Thoracic aorta (tissue), 2 donors: ENCODE results near the gene COMMD7. TPM values are rescaled to one million over a fixed set of nuclear protein-coding genes. Genes with fewer than 3 reads are reported as not detected.
"Not testable (repeated sequence)": the region's sequence is repeated elsewhere in the genome, so short reads cannot be mapped to it uniquely, and the experiment has no call there.

Experiments used
- ATAC-seq: fragments of 150-250 bp; one replicate; pipeline ENCODE4 v1.8.0; 2017; ENCODE audit warnings: low read depth; ENCODE audit not compliant: insufficient number of reproducible peaks, low FRiP score
- DNase-seq: peaks from one replicate; pipeline ENCODE4 v3.0.0-alpha.2; 2020; ENCODE audit warnings: low spot score
- H3K27ac ChIP-seq, 2 donors: fragments of 200-600 bp; sonication (generic); 1 replicate in 1 of 2; 2 replicates in 1 of 2; pipeline ENCODE4 v1.5.1; 2016; ENCODE audit warnings: mild to moderate bottlenecking in 2 of 2, moderate library complexity in 2 of 2
- H3K27me3 ChIP-seq: fragments of 200-600 bp; sonication (generic); replicated peaks from 2 replicates; pipeline ENCODE4 v1.6.0; 2016; ENCODE audit warnings: mild to moderate bottlenecking; ENCODE audit not compliant: insufficient read depth
- H3K36me3 ChIP-seq: fragments of 200-600 bp; sonication (generic); one replicate; pipeline ENCODE4 v1.5.1; 2016
- H3K4me1 ChIP-seq, 2 donors: fragments of 200-600 bp; sonication (generic); 1 replicate in 1 of 2; 2 replicates in 1 of 2; pipeline versions ENCODE4 v1.5.1 to v1.6.0; 2016; ENCODE audit warnings: low read depth in 2 of 2, mild to moderate bottlenecking in 1 of 2; ENCODE audit not compliant: control insufficient read depth in 1 of 2
- H3K4me3 ChIP-seq: fragments of 200-600 bp; sonication (generic); 2 replicates; pipeline ENCODE4 v1.5.1; 2016; ENCODE audit warnings: mild to moderate bottlenecking
- H3K9me3 ChIP-seq: fragments of 200-600 bp; sonication (generic); 2 replicates; pipeline ENCODE4 v1.5.1; 2016
- total RNA-seq, 2 donors: library from RNA; depleted of rRNA; stranded (reverse); fragments of >200 nt; gene quantifications; one replicate each; pipeline versions ENCODE4 v1.1.0 to v1.2.3, GENCODE V29; 2016
- TF ChIP-seq, protein P1 (sequence below): fragments of 200-600 bp; sonication (generic); IDR thresholded peaks from one replicate; pipeline ENCODE4 v1.5.1; 2019; ENCODE audit warnings: antibody characterized with exemption

The COMMD7 gene
- total RNA-seq, 2 donors from 2014 or later: 15.7 to 24.6 TPM

GRCh38 chr20:32737371-32738223 is 5.7 kb downstream of the COMMD7 start:
- TF ChIP-seq, protein P1, sequence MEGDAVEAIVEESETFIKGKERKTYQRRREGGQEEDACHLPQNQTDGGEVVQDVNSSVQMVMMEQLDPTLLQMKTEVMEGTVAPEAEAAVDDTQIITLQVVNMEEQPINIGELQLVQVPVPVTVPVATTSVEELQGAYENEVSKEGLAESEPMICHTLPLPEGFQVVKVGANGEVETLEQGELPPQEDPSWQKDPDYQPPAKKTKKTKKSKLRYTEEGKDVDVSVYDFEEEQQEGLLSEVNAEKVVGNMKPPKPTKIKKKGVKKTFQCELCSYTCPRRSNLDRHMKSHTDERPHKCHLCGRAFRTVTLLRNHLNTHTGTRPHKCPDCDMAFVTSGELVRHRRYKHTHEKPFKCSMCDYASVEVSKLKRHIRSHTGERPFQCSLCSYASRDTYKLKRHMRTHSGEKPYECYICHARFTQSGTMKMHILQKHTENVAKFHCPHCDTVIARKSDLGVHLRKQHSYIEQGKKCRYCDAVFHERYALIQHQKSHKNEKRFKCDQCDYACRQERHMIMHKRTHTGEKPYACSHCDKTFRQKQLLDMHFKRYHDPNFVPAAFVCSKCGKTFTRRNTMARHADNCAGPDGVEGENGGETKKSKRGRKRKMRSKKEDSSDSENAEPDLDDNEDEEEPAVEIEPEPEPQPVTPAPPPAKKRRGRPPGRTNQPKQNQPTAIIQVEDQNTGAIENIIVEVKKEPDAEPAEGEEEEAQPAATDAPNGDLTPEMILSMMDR: no peak
- Histone ChIP-seq H3K36me3 (no peaks in the 10 kb centered on the region), H3K9me3 (no peaks in the 10 kb centered on the region), H3K4me3 (no peak overlapping the region), H3K27ac (peak overlapping the region; percentile 31 to 34), H3K4me1 (peaks cover 3 to 19% of the 10 kb centered on the region in 2 donors), H3K27me3 (no peaks in the 10 kb centered on the region)
- DNase-seq (no peak), ATAC-seq (no peak)

- Histone ChIP-seq H3K27ac (no peak overlapping the region), H3K4me3 (no peak overlapping the region), H3K4me1 (peaks cover 5 to 21% of the 10 kb centered on the region in 2 donors), H3K9me3 (no peaks in the 10 kb centered on the region), H3K36me3 (no peaks in the 10 kb centered on the region), H3K27me3 (no peaks in the 10 kb centered on the region)
- TF ChIP-seq, protein P1: no peak
- ATAC-seq (no peak), DNase-seq (no peak)
Observed at GRCh38 chr20:32731882-32732266, 11.4 kb downstream of the COMMD7 start.

DNA sequence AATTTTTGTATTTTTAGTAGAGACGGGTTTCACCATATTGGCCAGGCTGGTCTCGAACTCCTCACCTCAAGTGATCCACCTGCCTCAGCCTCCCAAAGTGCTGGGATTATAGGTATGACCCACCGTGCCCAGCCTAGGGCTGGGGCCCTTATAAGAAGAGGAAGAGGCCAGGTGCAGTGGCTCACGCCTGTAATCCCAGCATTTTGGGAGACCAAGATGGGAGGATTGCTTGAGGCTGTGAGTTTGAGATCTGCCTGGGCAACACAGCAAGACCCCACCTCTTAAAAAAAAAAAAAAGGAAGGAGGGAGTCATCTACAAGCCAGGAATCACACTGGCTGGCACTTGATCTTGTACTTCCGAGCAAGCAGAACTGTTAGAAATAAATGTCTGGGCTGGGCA is 13.9 kb downstream of the COMMD7 start:
- not testable (repeated sequence) for H3K27me3 ChIP-seq, H3K4me3 ChIP-seq, H3K36me3 ChIP-seq, H3K9me3 ChIP-seq, H3K27ac ChIP-seq, ATAC-seq, DNase-seq
- peaks cover 5 to 21% of the 10 kb centered on the region in 2 donors for H3K4me1 ChIP-seq

- not testable (repeated sequence) for ATAC-seq, H3K4me3 ChIP-seq, H3K27me3 ChIP-seq, H3K9me3 ChIP-seq, H3K27ac ChIP-seq, DNase-seq, H3K36me3 ChIP-seq
- H3K4me1 ChIP-seq: peaks cover 5 to 21% of the 10 kb centered on the region in 2 donors
Observed at GRCh38 chr20:32728435-32728834, 14.8 kb downstream of the COMMD7 start.

GRCh38 chr20:32727683-32728082 is 15.6 kb downstream of the COMMD7 start:
- TF ChIP-seq, protein P1: no peak
- DNase-seq (no peak), ATAC-seq (no peak)
- Histone ChIP-seq H3K36me3 (peaks cover 3% of the 10 kb centered on the region), H3K27me3 (no peaks in the 10 kb centered on the region), H3K27ac (no peak overlapping the region), H3K9me3 (no peaks in the 10 kb centered on the region), H3K4me3 (no peak overlapping the region), H3K4me1 (peaks cover 5 to 21% of the 10 kb centered on the region in 2 donors)

DNA sequence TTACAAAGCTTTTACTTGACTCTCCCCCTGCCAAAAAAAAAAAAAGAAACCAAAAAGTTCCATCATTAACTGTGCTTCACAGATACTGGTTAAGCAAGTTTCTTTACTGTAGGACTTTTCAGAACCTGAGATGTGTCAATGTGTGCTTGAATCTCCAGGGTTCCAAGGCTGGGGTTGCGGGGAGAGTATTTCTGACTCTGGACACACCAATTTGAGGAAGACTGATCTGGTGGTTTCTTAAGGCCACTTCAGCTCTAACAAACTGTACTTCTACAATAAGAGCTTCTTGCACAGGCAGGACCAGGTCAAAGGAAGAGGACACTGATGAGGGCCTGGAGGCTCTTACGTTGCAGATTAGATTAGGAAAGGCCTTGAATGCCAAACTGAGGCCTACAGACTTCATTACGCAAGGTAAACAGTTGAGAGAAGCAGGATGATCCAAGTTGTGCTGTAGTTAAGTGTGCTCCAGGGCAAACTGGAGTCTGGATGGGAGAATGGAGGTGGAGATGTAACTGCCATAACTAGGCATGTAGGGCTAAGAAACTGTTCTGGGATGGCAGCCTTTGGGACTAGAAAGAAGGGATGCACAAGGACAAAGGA is 24.4 kb downstream of the COMMD7 start:
- H3K4me3 ChIP-seq: no peak overlapping the region
- TF ChIP-seq, protein P1: no peak
- ATAC-seq: no peak

More for the DNA sequence above, 24.4 kb downstream of the COMMD7 start:
- no peak for DNase-seq
- Histone ChIP-seq H3K27ac (no peak overlapping the region), H3K36me3 (peaks cover 4% of the 10 kb centered on the region), H3K9me3 (no peaks in the 10 kb centered on the region), H3K27me3 (no peaks in the 10 kb centered on the region), H3K4me1 (no peaks in the 10 kb centered on the region)
